ENCODE data around the gene FTCDNL1. TPM values are rescaled to one million over a fixed set of nuclear protein-coding genes. Genes with fewer than 3 reads are reported as not detected.

Gene FTCDNL1
- total RNA-seq, 2 experiments from 2014 or later: 3.8 to 5.2 TPM

GRCh38 chr2:199744724-199745123 is 106.3 kb downstream of the FTCDNL1 start:
- peaks cover 3% of the 10 kb centered on the region for H3K4me1 Mint-ChIP-seq (ENCODE audit: low read depth)
- peaks cover 9% of the 10 kb centered on the region for H3K27me3 Mint-ChIP-seq (ENCODE audit: low read depth)
- H3K36me3 Mint-ChIP-seq (ENCODE audit: low read depth): no peaks in the 10 kb centered on the region
- no peak overlapping the region for H3K4me3 Mint-ChIP-seq
- no peaks in the 10 kb centered on the region for H3K9me3 Mint-ChIP-seq
- H3K27ac Mint-ChIP-seq: no peak overlapping the region
- CTCF ChIA-PET: no interaction called here
- DNase-seq: no peak
- intact Hi-C loops (cut with micrococcal nuclease): loop anchor here (5.0 kb wide), 1 partner anchor 257 kb away; no protein-coding TSS in a partner anchor

- DNase-seq: no peak
- H3K4me3 Mint-ChIP-seq: no peak overlapping the region
- intact Hi-C loops (cut with micrococcal nuclease): loop anchor here (5.0 kb wide), 1 partner anchor 257 kb away; no protein-coding TSS in a partner anchor
- no peaks in the 10 kb centered on the region for H3K36me3 Mint-ChIP-seq (ENCODE audit: low read depth)
- peaks cover 9% of the 10 kb centered on the region for H3K27me3 Mint-ChIP-seq (ENCODE audit: low read depth)
- peaks cover 6% of the 10 kb centered on the region for H3K4me1 Mint-ChIP-seq (ENCODE audit: low read depth)
- CTCF ChIA-PET: no interaction called here
- no peak overlapping the region for H3K27ac Mint-ChIP-seq
- no peaks in the 10 kb centered on the region for H3K9me3 Mint-ChIP-seq
Measured at GRCh38 chr2:199744260-199744659, 106.7 kb downstream of the FTCDNL1 start.

- CTCF ChIA-PET: interaction anchor here (1.4 kb wide), 1 partner anchor 39 kb away, joined by 4 read pairs; no protein-coding TSS in a partner anchor
- Mint-ChIP-seq H3K9me3 (no peaks in the 10 kb centered on the region), H3K36me3 (ENCODE audit: low read depth) (no peaks in the 10 kb centered on the region), H3K27me3 (ENCODE audit: low read depth) (peaks cover 12% of the 10 kb centered on the region), H3K4me1 (ENCODE audit: low read depth) (peaks cover 6% of the 10 kb centered on the region), H3K4me3 (no peak overlapping the region), H3K27ac (no peak overlapping the region)
- no peak for DNase-seq
- intact Hi-C loops (cut with micrococcal nuclease): loop anchor here (5.0 kb wide), 1 partner anchor 256 kb away; no protein-coding TSS in a partner anchor
Measured at GRCh38 chr2:199743415-199744120, 107.4 kb downstream of the FTCDNL1 start.

GRCh38 chr2:199742884-199743283 is 108.1 kb downstream of the FTCDNL1 start:
- intact Hi-C loops (cut with micrococcal nuclease): loop anchor here (5.0 kb wide), 1 partner anchor 256 kb away; no protein-coding TSS in a partner anchor
- H3K4me3 Mint-ChIP-seq: no peak overlapping the region
- no peaks in the 10 kb centered on the region for H3K9me3 Mint-ChIP-seq
- no peaks in the 10 kb centered on the region for H3K36me3 Mint-ChIP-seq (ENCODE audit: low read depth)
- peaks cover 14% of the 10 kb centered on the region for H3K27me3 Mint-ChIP-seq (ENCODE audit: low read depth)
- peaks cover 6% of the 10 kb centered on the region for H3K4me1 Mint-ChIP-seq (ENCODE audit: low read depth)
- no peak for DNase-seq
- CTCF ChIA-PET: interaction anchor here (0.8 to 1.4 kb wide), 2 partner anchors 12 to 38 kb away, joined by 3 to 4 read pairs; no protein-coding TSS in a partner anchor
- H3K27ac Mint-ChIP-seq: no peak overlapping the region

- no peak overlapping the region for H3K4me3 Mint-ChIP-seq
- intact Hi-C loops (cut with micrococcal nuclease): loop anchor here (2.0 to 5.0 kb wide), 2 partner anchors 253 to 1425 kb away; no protein-coding TSS in a partner anchor
- peaks cover 6% of the 10 kb centered on the region for H3K4me1 Mint-ChIP-seq (ENCODE audit: low read depth)
- H3K36me3 Mint-ChIP-seq (ENCODE audit: low read depth): no peaks in the 10 kb centered on the region
- H3K27me3 Mint-ChIP-seq (ENCODE audit: low read depth): peaks cover 14% of the 10 kb centered on the region
- CTCF ChIA-PET: interaction anchor here (0.5 to 3.5 kb wide), 28 partner anchors 8 to 1962 kb away, joined by 3 to 34 read pairs (median 4); no protein-coding TSS in a partner anchor
- H3K27ac Mint-ChIP-seq: no peak overlapping the region
- no peak for DNase-seq
- no peaks in the 10 kb centered on the region for H3K9me3 Mint-ChIP-seq
Measured at GRCh38 chr2:199740111-199740428, 110.9 kb downstream of the FTCDNL1 start.

GRCh38 chr2:199739413-199740110 is 111.4 kb downstream of the FTCDNL1 start:
- no peak overlapping the region for H3K4me3 Mint-ChIP-seq
- no peaks in the 10 kb centered on the region for H3K36me3 Mint-ChIP-seq (ENCODE audit: low read depth)
- intact Hi-C loops (cut with micrococcal nuclease): loop anchor here (1.0 to 10.0 kb wide), 6 partner anchors 34 to 1425 kb away; no protein-coding TSS in a partner anchor
- H3K9me3 Mint-ChIP-seq: no peaks in the 10 kb centered on the region
- peak; percentile 71 for DNase-seq
- H3K27me3 Mint-ChIP-seq (ENCODE audit: low read depth): peaks cover 14% of the 10 kb centered on the region
- peaks cover 6% of the 10 kb centered on the region for H3K4me1 Mint-ChIP-seq (ENCODE audit: low read depth)
- CTCF ChIA-PET: interaction anchor here (0.6 to 3.5 kb wide), 29 partner anchors 9 to 1427 kb away, joined by 3 to 34 read pairs (median 4); no protein-coding TSS in a partner anchor
- H3K27ac Mint-ChIP-seq: no peak overlapping the region

GRCh38 chr2:199738727-199739412 is 112.1 kb downstream of the FTCDNL1 start:
- Mint-ChIP-seq H3K9me3 (no peaks in the 10 kb centered on the region), H3K27me3 (ENCODE audit: low read depth) (peaks cover 14% of the 10 kb centered on the region), H3K36me3 (ENCODE audit: low read depth) (no peaks in the 10 kb centered on the region), H3K4me3 (no peak overlapping the region), H3K4me1 (ENCODE audit: low read depth) (peaks cover 6% of the 10 kb centered on the region), H3K27ac (no peak overlapping the region)
- no peak for DNase-seq
- CTCF ChIA-PET: interaction anchor here (0.6 to 3.5 kb wide), 12 partner anchors 10 to 1426 kb away, joined by 3 to 34 read pairs (median 4); no protein-coding TSS in a partner anchor
- intact Hi-C loops (cut with micrococcal nuclease): loop anchor here (1.0 to 10.0 kb wide), 4 partner anchors 34 to 1364 kb away; no protein-coding TSS in a partner anchor

GRCh38 chr2:199734651-199735050 is 116.3 kb downstream of the FTCDNL1 start:
- H3K36me3 Mint-ChIP-seq (ENCODE audit: low read depth): no peaks in the 10 kb centered on the region
- peaks cover 18% of the 10 kb centered on the region for H3K27me3 Mint-ChIP-seq (ENCODE audit: low read depth)
- CTCF ChIA-PET: interaction anchor here (3.4 kb wide), 1 partner anchor 30 kb away, joined by 16 read pairs; no protein-coding TSS in a partner anchor
- no peak overlapping the region for H3K27ac Mint-ChIP-seq
- H3K4me1 Mint-ChIP-seq (ENCODE audit: low read depth): peaks cover 2% of the 10 kb centered on the region
- no peaks in the 10 kb centered on the region for H3K9me3 Mint-ChIP-seq
- no peak for DNase-seq
- H3K4me3 Mint-ChIP-seq: no peak overlapping the region
- intact Hi-C loops (cut with micrococcal nuclease): loop anchor here (5.0 to 10.0 kb wide), 3 partner anchors 132 to 1360 kb away; no protein-coding TSS in a partner anchor

- Mint-ChIP-seq H3K36me3 (ENCODE audit: low read depth) (no peaks in the 10 kb centered on the region), H3K27ac (no peak overlapping the region), H3K4me1 (ENCODE audit: low read depth) (no peaks in the 10 kb centered on the region), H3K9me3 (no peaks in the 10 kb centered on the region), H3K4me3 (no peak overlapping the region), H3K27me3 (ENCODE audit: low read depth) (peaks cover 20% of the 10 kb centered on the region)
- no peak for DNase-seq
- CTCF ChIA-PET: interaction anchor here (3.4 kb wide), 1 partner anchor 30 kb away, joined by 16 read pairs; no protein-coding TSS in a partner anchor
- intact Hi-C loops (cut with micrococcal nuclease): loop anchor here (10.0 kb wide), 1 partner anchor 1359 kb away; no protein-coding TSS in a partner anchor
Measured at GRCh38 chr2:199734011-199734410, 117.0 kb downstream of the FTCDNL1 start.

- Mint-ChIP-seq H3K4me3 (no peak overlapping the region), H3K9me3 (no peaks in the 10 kb centered on the region), H3K36me3 (ENCODE audit: low read depth) (no peaks in the 10 kb centered on the region), H3K27me3 (ENCODE audit: low read depth) (peaks cover 36% of the 10 kb centered on the region), H3K4me1 (ENCODE audit: low read depth) (no peaks in the 10 kb centered on the region), H3K27ac (no peak overlapping the region)
- intact Hi-C loops (cut with micrococcal nuclease): no loop called here
- CTCF ChIA-PET: interaction anchor here (0.9 kb wide), 1 partner anchor 12 kb away, joined by 3 read pairs; no protein-coding TSS in a partner anchor
- DNase-seq: no peak
Measured at GRCh38 chr2:199727801-199728200, 123.2 kb downstream of the FTCDNL1 start.

- H3K4me1 Mint-ChIP-seq (ENCODE audit: low read depth): no peaks in the 10 kb centered on the region
- DNase-seq: no peak
- no peak overlapping the region for H3K4me3 Mint-ChIP-seq
- intact Hi-C loops (cut with micrococcal nuclease): no loop called here
- no peak overlapping the region for H3K27ac Mint-ChIP-seq
- no peaks in the 10 kb centered on the region for H3K36me3 Mint-ChIP-seq (ENCODE audit: low read depth)
- H3K27me3 Mint-ChIP-seq (ENCODE audit: low read depth): peaks cover 39% of the 10 kb centered on the region
- CTCF ChIA-PET: interaction anchor here (0.9 kb wide), 1 partner anchor 13 kb away, joined by 3 read pairs; no protein-coding TSS in a partner anchor
- no peaks in the 10 kb centered on the region for H3K9me3 Mint-ChIP-seq
Measured at GRCh38 chr2:199727306-199727705, 123.7 kb downstream of the FTCDNL1 start.
